ENCODE data around the gene EDNRA. TPM values are rescaled to one million over a fixed set of nuclear protein-coding genes. Genes with fewer than 3 reads are reported as not detected.

EDNRA gene
- total RNA-seq, 1 donor from 2014 or later = 4.9 TPM

DNA sequence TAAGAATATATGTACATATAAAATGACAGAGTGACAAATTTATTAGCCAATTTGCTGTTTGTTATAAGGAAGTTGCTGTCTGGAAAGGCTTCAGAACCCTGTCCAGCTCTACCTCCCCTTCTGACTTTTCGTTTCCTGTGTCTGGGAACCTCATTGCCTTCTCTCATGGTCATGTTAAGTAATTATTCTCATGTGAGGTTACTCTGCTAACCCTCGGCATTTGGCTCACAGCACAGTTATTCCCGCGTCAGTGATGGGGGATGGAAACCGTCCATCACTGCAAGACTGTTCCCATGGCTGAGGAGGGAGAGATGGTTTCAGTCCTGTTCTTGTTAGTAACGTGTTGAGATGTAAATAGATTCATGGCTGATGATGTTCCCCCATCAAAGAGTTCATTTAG is 11.9 kb downstream of the EDNRA start:
- intact Hi-C loops (cut with DNase I) = no loop called here
- DNase-seq (ENCODE audit: missing footprints) (no peak), ATAC-seq (peak; percentile 70)

DNA sequence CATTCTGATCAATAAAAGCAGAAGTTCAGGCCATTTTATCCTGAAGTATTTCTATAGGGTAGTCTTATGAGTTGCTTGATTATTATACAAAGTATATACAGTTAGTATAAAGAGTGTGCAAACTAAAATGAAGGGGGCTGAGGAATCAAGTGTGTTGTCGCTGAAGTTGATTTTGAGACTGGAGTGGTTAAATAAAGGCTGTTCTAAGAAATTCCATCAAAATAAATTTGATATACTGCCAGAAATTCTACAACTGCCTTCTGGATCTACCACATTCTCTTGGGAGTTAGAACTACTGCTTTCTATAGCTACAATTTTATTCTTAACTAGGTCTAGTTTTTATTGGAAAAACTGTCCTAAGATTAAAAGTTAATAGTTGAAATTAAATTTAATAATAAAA is 12.4 kb downstream of the EDNRA start:
- no peak for ATAC-seq
- DNase-seq (ENCODE audit: missing footprints) = no peak
- intact Hi-C loops (cut with DNase I) = no loop called here

DNA sequence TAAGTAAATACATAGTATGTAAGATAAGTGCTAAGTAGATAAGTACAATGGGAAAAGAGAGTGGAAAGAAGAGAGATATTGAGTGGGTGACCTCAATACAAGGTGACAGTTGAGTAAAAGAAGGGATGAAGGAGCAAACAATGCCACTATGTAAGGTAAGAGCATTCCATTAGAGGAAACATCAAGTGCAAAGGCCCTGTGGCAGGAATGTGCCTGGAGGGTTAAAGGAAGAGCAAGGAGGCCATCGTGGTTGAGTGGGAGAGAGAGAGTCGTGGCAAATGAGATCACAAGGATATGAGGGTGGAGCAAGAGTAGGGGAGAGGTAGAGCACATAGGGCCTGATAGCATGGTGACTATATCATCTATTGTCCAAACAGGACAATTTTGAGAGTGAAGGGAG is 13.4 kb downstream of the EDNRA start:
- intact Hi-C loops (cut with DNase I) = no loop called here
- DNase-seq (ENCODE audit: missing footprints) (no peak), ATAC-seq (no peak)

DNA sequence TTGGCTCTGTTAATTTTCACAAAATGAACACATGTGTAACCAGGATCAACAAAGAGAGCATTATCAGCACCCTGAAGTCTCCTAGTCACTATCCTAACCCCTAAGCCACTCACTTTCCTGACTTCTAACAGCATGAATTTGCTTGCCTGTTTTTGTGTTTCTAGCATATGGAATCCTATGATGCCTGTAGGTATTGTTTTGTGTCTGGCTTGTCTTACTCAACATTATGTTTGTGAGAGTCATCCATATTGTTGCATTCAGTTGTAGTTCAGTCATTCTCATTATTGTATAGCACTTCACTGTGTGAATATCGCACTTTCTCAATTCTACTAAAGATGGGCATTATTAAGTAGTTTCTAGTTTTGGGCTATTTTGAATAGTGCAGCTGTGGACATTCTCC is 15.6 kb downstream of the EDNRA start:
- intact Hi-C loops (cut with DNase I) = no loop called here
- no peak for ATAC-seq

DNA sequence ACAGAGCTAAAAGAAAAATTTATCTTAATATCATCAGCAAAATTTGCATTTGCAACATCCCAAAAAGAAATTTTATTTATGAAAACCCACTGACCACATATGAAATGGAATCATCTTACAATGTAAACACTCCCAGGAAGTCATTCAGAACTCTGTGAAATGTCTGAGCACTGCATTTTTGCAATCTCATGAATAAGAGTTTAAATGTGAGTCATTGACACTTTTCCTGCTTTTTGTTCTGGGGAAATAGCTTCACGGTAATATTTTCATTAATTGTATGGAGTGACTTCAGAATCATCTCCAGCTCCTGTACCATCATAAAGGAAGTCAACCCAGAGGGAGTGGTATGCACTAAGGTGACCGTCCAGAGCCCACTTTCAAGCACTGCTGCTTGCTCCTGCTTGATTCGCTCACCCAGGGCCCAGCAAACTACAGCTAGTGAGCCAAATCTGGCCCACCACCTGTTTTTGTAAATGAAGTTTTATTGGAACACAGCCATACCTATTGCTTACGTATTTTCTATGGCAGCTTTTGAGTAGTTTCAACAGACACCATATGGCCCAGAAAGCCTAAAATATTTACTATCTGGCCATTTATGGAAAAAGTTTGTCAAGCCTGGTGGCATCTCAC is 17.2 kb downstream of the EDNRA start:
- intact Hi-C loops (cut with DNase I) = no loop called here

More for the DNA sequence above, 15.6 kb downstream of the EDNRA start:
- DNase-seq (ENCODE audit: missing footprints) = no peak

DNA sequence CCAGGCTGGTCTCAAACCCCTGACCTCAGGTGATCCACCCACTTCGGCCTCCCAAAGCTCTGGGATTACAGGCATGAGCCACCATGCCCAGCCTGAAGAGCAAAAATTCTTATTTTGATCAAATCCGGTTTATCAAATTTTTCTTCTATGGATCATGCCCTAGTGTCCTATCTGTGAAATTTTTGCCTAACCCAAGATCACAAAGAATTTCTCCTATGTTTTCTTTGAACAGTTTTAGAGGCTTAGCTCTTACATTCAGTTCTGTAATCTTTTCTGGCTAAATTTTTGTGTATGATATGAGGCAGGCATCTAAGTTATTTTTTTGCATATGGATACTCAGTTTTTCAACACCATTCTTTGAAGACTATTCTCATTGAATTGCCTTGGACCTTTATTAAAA is 27.4 kb downstream of the EDNRA start:
- DNase-seq (ENCODE audit: missing footprints) (no peak), ATAC-seq (no peak)
- intact Hi-C loops (cut with DNase I) = no loop called here

More for the DNA sequence above, 17.2 kb downstream of the EDNRA start:
- ATAC-seq = no peak
- no peak for DNase-seq (ENCODE audit: missing footprints)

DNA sequence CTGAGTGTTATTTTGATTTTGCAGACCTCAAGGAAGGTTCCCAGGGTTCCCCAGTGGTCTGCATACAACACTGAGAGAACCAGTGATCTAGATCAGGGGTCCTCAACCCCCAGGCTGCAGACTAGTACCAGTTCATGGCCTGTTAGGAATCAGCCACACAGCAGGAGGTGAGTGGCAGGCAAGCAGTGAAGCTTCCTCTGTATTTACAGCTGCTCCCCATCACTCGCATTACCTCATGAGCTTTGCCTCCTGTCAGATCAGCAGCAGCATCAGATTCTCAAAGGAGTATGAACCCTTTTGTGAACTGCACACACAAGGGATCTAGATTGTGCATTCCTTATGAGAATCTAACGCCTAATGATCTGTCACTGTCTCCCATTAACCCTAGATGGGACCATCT is 28.5 kb downstream of the EDNRA start:
- DNase-seq (ENCODE audit: missing footprints) (no peak), ATAC-seq (no peak)
- intact Hi-C loops (cut with DNase I) = no loop called here

DNA sequence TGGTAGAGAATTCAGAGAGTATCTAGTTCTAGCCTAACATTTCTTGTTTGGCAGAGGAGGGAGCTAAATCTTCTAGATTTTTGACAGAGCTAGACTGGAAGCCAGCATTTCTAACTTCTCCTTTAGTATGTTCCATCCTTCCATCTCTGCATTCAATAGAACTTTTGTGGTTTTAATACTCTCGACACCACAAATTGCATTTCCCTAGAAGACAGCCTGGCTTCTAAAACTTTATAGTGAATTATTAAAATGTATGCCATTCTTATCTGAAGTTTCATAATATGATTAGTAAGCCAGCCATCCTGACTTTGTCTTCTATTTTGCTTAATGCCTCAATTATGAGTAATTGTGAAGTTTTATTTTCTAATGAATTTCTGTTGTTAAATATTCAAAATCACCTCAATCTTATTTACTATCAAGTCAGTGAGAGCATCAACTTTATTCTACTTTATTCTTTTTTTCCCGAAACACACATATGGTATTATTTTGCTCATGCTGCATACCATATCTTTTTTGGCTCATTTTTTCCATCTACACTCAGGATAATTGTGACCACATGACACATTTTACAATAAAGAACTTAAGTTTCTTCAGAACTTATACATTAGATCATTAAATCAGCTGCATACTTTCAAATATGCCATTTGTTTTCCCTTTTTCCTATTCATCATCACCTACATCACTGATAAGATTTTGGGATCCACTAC is 30.2 kb downstream of the EDNRA start:
- intact Hi-C loops (cut with DNase I) = no loop called here
- DNase-seq (ENCODE audit: missing footprints) = no peak
- no peak for ATAC-seq

DNA sequence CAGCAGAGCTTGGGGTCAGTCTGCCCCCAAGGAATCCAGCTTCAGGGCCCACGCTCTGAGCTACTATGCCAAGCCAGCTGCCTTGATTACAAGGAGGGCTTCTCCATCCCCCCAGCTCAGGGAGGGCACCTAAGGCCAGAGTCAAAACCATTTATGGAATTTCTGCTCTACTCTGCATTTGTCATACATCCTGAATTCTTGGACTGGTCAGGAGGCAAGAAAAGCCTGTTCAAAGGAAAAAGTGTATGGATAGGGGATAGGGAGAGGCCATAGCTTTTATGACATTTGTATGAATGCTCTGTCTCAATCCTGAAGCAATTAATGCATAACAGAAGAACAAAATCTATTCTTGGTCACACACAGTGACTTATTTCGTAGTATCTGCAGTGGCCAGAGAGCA is 32.2 kb downstream of the EDNRA start:
- no peak for ATAC-seq
- intact Hi-C loops (cut with DNase I) = no loop called here
- DNase-seq (ENCODE audit: missing footprints) = no peak

DNA sequence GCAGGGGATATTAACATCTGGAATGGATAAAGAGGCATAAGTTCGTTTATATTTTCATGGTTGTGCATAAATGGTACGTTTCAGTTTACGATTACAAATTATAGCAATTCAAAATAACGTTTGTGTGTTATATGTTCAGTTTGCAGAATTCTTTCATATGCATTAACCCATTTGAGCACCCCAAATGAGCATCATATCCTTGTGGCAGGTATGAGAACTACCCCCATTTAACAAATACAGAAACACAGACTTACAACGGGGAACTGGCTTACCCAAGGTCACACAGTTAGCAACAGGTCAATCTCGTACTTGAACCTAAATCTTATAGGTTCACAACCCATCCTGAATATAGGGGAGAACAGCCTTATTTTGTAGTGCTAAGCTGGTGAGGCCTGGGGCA is 33.1 kb downstream of the EDNRA start:
- DNase-seq (ENCODE audit: missing footprints) = no peak
- intact Hi-C loops (cut with DNase I) = no loop called here
- no peak for ATAC-seq

DNA sequence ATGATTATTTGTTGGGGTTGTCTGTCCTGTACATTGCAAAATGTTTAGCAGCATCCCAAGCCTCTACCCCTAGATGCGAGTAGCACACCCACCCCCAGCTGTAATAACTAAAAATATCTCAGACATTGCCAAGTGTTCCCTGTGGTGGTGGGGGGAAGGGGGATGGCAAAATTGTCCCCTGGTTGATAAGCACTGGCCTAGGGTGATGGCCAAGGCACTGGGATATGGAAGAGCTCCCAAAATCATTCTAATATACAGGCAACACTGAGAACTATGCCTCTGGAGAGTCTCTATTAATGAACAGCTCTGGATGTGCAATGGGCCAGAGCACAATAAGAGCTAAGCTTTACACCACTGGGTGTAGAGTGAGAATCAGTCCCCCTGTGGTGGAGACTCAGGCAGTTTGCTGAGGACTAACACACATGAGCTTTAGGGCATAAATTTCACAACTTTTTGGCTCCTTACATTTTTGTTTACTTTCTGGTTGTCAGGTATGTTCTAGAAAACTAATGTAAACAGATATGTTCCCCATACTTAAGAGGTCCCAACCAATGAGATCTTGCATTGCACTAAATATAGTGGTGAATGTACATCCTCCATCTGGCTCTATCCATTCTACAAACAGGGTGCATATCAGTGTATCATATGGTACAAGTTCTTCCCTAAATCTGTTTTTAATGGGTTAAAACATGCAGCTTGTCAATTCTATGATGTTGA is 34.5 kb downstream of the EDNRA start:
- intact Hi-C loops (cut with DNase I) = no loop called here
- DNase-seq (ENCODE audit: missing footprints) = no peak
- no peak for ATAC-seq

DNA sequence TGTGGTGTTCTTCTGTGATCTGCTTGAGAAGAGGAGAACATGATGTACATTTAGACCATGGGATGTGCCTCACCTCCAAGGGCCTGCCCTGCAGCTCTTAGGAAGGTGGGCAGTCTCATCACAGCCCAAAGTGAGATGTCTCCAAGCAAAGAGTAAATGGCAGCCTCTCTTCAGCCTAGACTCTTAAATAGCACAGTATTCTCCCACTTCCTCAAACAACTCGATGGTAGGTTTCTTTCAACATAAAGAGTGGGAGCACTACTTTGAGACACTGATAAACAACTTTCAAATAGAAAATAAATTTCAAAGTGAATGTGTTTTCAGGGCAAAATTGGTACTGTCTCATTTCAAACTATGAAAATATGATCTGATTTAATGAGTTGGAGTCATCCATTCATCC is 35.2 kb downstream of the EDNRA start:
- ATAC-seq = no peak
- intact Hi-C loops (cut with DNase I) = no loop called here
- no peak for DNase-seq (ENCODE audit: missing footprints)

DNA sequence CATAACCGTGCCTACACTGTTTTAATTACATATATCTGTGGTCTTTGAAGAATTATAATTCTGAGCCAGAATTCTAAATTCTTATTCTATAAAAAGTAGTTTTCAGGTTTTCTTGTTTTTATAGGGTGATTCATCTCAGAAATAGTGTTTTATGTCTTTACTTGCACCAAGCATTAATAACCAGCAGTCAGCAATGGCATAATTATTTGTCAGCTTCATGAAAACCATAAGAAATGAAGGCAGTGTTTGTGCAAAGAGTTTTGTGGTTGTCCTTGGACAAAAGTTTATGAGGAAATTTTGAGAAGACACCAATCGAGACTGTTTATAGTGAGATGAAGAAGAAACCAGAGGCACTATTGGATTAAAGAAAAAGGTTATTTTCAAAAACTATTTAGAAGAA is 37.2 kb downstream of the EDNRA start:
- no peak for ATAC-seq

DNA sequence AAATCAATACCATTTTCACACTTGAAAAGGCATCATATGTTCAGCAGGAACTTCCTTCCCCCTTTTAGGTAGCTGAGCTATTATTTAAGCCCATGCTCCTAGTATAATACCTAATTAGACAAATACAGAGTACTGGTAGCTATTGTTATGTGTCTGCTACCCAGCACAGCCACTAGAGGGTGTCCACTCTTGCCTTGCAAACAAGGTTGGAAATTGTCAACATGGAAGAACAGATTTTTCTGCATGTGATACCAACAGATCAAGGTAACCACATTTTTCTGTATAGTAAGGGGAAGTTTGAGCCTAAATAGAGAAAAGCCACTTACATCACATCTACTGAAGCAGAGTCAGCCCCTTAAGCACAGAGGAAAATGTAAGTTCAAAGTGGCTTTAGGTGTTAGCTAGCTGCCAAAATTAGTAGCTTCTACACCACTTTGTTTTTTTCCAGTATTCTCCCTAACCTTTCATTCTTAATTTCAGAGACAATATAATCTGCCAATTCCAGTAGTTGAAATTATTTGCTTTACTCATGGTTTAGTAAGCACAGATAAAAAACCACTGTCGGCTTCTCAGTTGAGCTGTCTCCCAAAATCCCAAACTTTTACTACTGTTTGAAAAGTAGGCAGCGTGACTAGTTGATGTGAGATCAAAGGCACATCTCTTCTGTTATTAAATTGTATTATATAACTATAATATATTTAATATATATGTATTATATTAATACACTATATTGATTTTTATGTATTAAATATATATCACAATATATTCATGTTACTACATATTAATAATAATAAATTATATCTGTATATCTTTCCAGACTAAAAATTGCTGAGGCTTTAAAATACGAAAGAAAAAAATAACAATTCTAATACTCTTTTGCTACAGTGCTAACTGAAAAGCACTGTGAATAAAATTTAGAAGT is 38.2 kb downstream of the EDNRA start:
- no peak for DNase-seq (ENCODE audit: missing footprints)
- no peak for ATAC-seq
- intact Hi-C loops (cut with DNase I) = no loop called here

More for the DNA sequence above, 37.2 kb downstream of the EDNRA start:
- DNase-seq (ENCODE audit: missing footprints) = no peak
- intact Hi-C loops (cut with DNase I) = no loop called here

DNA sequence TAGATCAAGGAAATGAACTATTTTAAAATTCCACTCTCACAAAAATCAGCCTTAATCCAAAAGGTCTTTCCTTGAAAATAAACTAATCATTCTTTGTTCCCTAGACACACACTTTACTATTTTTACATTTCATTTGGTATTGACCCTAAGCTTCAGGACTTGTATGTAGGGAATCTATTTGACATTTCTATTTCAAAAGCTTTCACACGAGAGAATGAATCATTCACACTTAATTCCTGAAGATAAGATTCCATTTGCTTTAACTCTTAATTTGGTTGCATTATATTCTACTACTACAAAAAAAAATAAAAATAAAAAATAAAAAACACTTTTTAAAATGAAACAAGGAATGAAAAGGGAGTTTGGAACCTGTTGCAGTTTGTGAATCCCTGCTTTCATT is 43.7 kb downstream of the EDNRA start:
- no peak for ATAC-seq
- no peak for DNase-seq (ENCODE audit: missing footprints)
- intact Hi-C loops (cut with DNase I) = no loop called here

DNA sequence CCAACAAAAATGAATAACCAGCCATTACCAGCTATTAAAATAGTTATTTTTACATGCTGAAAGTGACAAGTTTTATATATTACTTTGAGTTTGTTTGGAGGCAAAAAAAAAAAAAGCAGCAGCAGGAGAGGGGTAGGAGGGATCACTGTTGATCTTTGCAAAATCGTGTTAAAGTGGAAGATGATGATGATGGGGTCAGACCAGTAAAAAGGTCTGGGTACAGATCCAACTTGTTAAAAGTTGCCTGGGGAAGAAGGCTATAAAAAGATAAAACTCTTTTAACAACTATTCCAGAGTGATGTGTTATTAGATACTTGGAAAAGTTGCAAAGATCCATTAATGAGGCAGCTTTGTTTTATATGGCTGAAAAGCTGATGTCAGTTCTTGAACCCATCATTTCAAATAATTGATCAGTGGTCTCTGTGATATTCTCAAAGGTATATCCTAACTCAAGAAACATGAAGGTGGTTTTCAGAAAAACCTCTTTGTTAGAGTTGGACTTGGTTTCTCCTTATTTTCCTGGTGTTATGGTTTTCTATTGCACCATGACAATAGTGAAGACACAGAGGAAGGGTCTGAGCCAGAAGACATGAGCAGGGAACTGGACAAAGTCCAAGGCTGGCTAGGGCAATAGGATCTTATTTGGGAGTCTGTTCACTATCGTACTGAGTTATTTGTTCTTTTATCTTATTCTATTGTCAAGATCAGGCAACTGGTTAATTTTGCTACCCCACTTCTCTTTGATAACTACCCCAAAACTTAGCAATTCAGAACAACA is 44.8 kb downstream of the EDNRA start:
- ATAC-seq = no peak

DNA sequence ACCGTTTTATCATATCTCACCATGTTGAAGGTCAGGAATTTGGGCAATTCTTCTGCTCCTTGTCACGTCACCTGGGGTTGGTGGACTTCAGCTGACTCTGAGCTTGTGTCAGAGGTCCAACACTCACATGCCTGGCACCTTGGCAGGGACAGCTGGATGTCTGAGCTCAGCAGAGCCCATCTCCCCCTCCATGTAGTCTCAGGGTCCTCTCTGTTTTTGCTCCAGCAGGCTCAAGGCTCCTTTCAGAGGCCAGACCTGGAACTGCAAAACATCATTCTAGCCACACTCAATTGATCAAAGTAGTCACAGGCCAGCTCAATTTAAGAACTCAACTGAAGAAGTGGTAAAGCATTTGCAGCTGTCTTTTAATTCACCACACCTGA is 45.4 kb downstream of the EDNRA start:
- DNase-seq (ENCODE audit: missing footprints) (no peak), ATAC-seq (no peak)
- intact Hi-C loops (cut with DNase I) = no loop called here

More for the DNA sequence above, 44.8 kb downstream of the EDNRA start:
- DNase-seq (ENCODE audit: missing footprints) = no peak
- intact Hi-C loops (cut with DNase I) = no loop called here

DNA sequence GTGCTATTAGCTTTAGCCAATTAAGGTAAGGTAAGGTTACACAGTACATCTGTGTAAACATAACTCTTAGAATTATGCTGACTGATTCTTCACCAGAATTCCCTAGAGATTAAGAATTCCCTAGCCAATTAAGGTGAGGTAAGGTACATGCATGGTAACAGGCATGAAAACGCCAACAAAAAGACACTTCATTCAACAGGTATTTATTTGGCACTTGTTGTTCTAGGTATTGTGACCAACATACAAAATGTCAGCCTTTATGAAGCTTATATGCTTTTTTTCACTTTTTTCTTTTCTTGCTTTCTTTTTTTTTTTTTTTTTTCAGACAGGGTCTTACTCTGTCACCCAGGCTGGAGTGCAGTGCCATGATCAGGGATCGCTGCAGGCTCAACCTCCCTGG is 47.2 kb downstream of the EDNRA start:
- ATAC-seq (no peak), DNase-seq (ENCODE audit: missing footprints) (no peak)
- intact Hi-C loops (cut with DNase I) = no loop called here

All from Right ventricle myocardium inferior (tissue), 1 donor.